Retina (tissue), 1 donor: Measurements from ENCODE around the gene ILDR2.

Source experiments
- DNase-seq: peaks from one replicate; pipeline ENCODE4 v3.0.0-alpha.2; 2016

ILDR2 gene

GRCh38 chr1:166969074-166969677, 6.2 kb downstream of the ILDR2 start:
- DNase-seq = no peak

GRCh38 chr1:166960858-166961474, 14.4 kb downstream of the ILDR2 start:
- no peak for DNase-seq

- no peak for DNase-seq
Measured at GRCh38 chr1:166956872-166957271, 18.5 kb downstream of the ILDR2 start.

- no peak for DNase-seq
Measured at GRCh38 chr1:166956057-166956850, 19.1 kb downstream of the ILDR2 start.

- DNase-seq = no peak
Measured at GRCh38 chr1:166953491-166953890, 21.8 kb downstream of the ILDR2 start.

GRCh38 chr1:166952002-166952746, 23.2 kb downstream of the ILDR2 start:
- no peak for DNase-seq

GRCh38 chr1:166951050-166951449, 24.3 kb downstream of the ILDR2 start:
- DNase-seq = no peak

GRCh38 chr1:166950156-166950555, 25.2 kb downstream of the ILDR2 start:
- peak; percentile 67 for DNase-seq

- DNase-seq = peak; percentile 19
Measured at GRCh38 chr1:166948856-166949350, 26.4 kb downstream of the ILDR2 start.

GRCh38 chr1:166947398-166948043, 27.8 kb downstream of the ILDR2 start:
- DNase-seq = peak; percentile 94

- DNase-seq = no peak
Measured at GRCh38 chr1:166944186-166944967, 31.0 kb downstream of the ILDR2 start.

GRCh38 chr1:166939741-166940375, 35.5 kb downstream of the ILDR2 start:
- no peak for DNase-seq

GRCh38 chr1:166937962-166938361, 37.4 kb downstream of the ILDR2 start:
- no peak for DNase-seq

- DNase-seq = no peak
Measured at GRCh38 chr1:166937329-166937728, 38.0 kb downstream of the ILDR2 start.

- no peak for DNase-seq
Measured at GRCh38 chr1:166933633-166934032, 41.7 kb downstream of the ILDR2 start.

- DNase-seq = no peak
Measured at GRCh38 chr1:166933140-166933539, 42.2 kb downstream of the ILDR2 start.

GRCh38 chr1:166929911-166930310, 45.4 kb downstream of the ILDR2 start:
- DNase-seq = no peak

- DNase-seq = no peak
Measured at GRCh38 chr1:166927701-166928100, 47.6 kb downstream of the ILDR2 start.

- DNase-seq = no peak
Measured at GRCh38 chr1:166925810-166926478, 49.4 kb downstream of the ILDR2 start.

GRCh38 chr1:166924823-166925541, 50.4 kb downstream of the ILDR2 start:
- no peak for DNase-seq
